Hepatocyte (in vitro differentiated cells): ENCODE measurements around the gene PAX3. TPM values are rescaled to one million over a fixed set of nuclear protein-coding genes. Genes with fewer than 3 reads are reported as not detected.

Source experiments
- DNase-seq: peaks from one replicate; pipeline ENCODE4 v3.0.0-alpha.2; 2016; ENCODE audit warnings: low spot score
- H2AFZ ChIP-seq: fragments of 200-600 bp; sonication (generic); 2 replicates; pipeline ENCODE4 v1.6.0; 2016; ENCODE audit warnings: antibody characterized with exemption, mild to moderate bottlenecking
- H3K27ac ChIP-seq: fragments of 200-600 bp; sonication (generic); 2 replicates; pipeline ENCODE4 v1.5.1; 2016; ENCODE audit warnings: mild to moderate bottlenecking
- H3K27me3 ChIP-seq: fragments of 200-600 bp; sonication (generic); 2 replicates; pipeline ENCODE4 v1.6.1; 2016
- H3K36me3 ChIP-seq: fragments of 200-600 bp; sonication (generic); replicated peaks from 2 replicates; pipeline ENCODE4 v1.5.1; 2016; ENCODE audit warnings: low read depth; ENCODE audit not compliant: insufficient read depth
- H3K4me1 ChIP-seq: fragments of 200-600 bp; sonication (generic); 2 replicates; pipeline ENCODE4 v1.5.1; 2016; ENCODE audit warnings: mild to moderate bottlenecking, moderate library complexity; ENCODE audit not compliant: insufficient read depth
- H3K4me2 ChIP-seq: fragments of 200-600 bp; sonication (generic); 2 replicates; pipeline ENCODE4 v1.6.0; 2016
- H3K4me3 ChIP-seq: fragments of 200-600 bp; sonication (generic); 2 replicates; pipeline ENCODE4 v1.5.1; 2016; ENCODE audit warnings: mild to moderate bottlenecking
- H3K79me2 ChIP-seq: fragments of 200-600 bp; sonication (generic); 2 replicates; pipeline ENCODE4 v1.6.0; 2017; ENCODE audit warnings: mild to moderate bottlenecking
- H3K9me2 ChIP-seq: fragments of 200-600 bp; sonication (generic); replicated peaks from 2 replicates; pipeline ENCODE4 v1.6.0; 2017; ENCODE audit warnings: mild to moderate bottlenecking; ENCODE audit not compliant: insufficient read depth
- H3K9me3 ChIP-seq: fragments of 200-600 bp; sonication (generic); 2 replicates; pipeline ENCODE4 v1.5.1; 2016; ENCODE audit warnings: low read depth, mild to moderate bottlenecking
- H4K20me1 ChIP-seq: fragments of 200-600 bp; sonication (generic); 2 replicates; pipeline ENCODE4 v1.6.0; 2016; ENCODE audit warnings: mild to moderate bottlenecking; ENCODE audit not compliant: insufficient read depth, poor library complexity, severe bottlenecking
- CTCF ChIP-seq: fragments of 200-600 bp; sonication (generic); IDR thresholded peaks from 2 replicates; pipeline ENCODE4 v1.5.1; 2016; ENCODE audit warnings: antibody characterized with exemption, mild to moderate bottlenecking; ENCODE audit not compliant: poor library complexity
- EZH2 ChIP-seq: fragments of 200-600 bp; sonication (generic); IDR thresholded peaks from 2 replicates; pipeline ENCODE4 v1.6.1; 2016; ENCODE audit warnings: antibody characterized with exemption, mild to moderate bottlenecking, borderline replicate concordance
- EZH2phosphoT487 ChIP-seq: fragments of 200-600 bp; sonication (generic); IDR thresholded peaks from one replicate; pipeline ENCODE4 v1.6.1; 2018; ENCODE audit warnings: antibody characterized with exemption, mild to moderate bottlenecking, low read depth, moderate library complexity; ENCODE audit not compliant: unreplicated experiment, severe bottlenecking
- WGBS: methylation state at CpG from one replicate; pipeline ENCODE4 v1.1.6; 2016; ENCODE audit warnings: low lambda C conversion rate; ENCODE audit errors: missing lambda C conversion rate; 5-methylcytosine and 5-hydroxymethylcytosine counted together
- polyA plus RNA-seq: library from polyadenylated mRNA; unstranded; fragments of >200 nt; fragmentation: Nextera tagmentation; extraction: Ambion mirVana; gene quantifications from 2 replicates; pipeline ENCODE4 v1.2.1, GENCODE V29; 2016
- total RNA-seq: library from RNA; depleted of rRNA; stranded (reverse); fragments of >200 nt; gene quantifications from 2 replicates; pipeline ENCODE4 v1.2.3, GENCODE V29; 2014

Gene PAX3
- total and polyA plus RNA-seq, 2 experiments from 2014 or later: not detected

DNA sequence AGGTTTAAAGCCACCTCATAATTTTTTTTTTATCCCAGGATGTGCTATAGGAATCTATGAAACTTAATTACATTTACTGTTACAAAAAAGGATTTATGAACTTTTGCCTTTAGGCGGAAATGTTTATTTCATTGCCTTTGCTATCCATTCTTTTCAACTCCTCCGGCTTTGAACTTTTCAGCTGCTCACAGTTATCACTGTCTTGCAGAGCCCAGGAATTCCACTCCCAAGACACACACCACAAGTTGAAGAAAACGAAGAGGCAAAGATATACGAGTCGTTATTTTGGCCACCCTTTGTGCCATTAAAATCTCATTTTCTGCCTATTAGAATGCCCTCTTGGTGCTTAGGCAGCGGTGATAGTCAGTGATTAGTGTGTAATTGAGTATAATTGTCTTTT lies 80.0 kb downstream of the PAX3 start:
- Histone ChIP-seq H3K27me3 (peaks cover 46% of the 10 kb centered on the region), H3K9me3 (no peaks in the 10 kb centered on the region), H3K4me3 (no peak overlapping the region), H3K4me1 (no peaks in the 10 kb centered on the region), H3K79me2 (no peaks in the 10 kb centered on the region), H3K36me3 (no peaks in the 10 kb centered on the region), H3K4me2 (no peak overlapping the region), H3K27ac (no peak overlapping the region), H3K9me2 (no peaks in the 10 kb centered on the region), H4K20me1 (no peaks in the 10 kb centered on the region), H2AFZ (no peak overlapping the region)
- TF ChIP-seq EZH2 (no peak), CTCF (no peak), EZH2phosphoT487 (no peak)
- DNase-seq: no peak
- 31% methylated on average over 6 of the region's 6 CpGs for WGBS

- Histone ChIP-seq H3K4me2 (no peak overlapping the region), H3K9me2 (no peaks in the 10 kb centered on the region), H3K4me1 (no peaks in the 10 kb centered on the region), H3K4me3 (no peak overlapping the region), H3K27ac (no peak overlapping the region), H3K27me3 (peaks cover 56% of the 10 kb centered on the region), H3K36me3 (no peaks in the 10 kb centered on the region), H3K79me2 (no peaks in the 10 kb centered on the region), H2AFZ (no peak overlapping the region), H4K20me1 (no peaks in the 10 kb centered on the region), H3K9me3 (no peaks in the 10 kb centered on the region)
- TF ChIP-seq CTCF (no peak), EZH2phosphoT487 (no peak), EZH2 (no peak)
- DNase-seq: no peak
- WGBS: 74% methylated on average over 1 of the region's 1 CpG
Observed at GRCh38 chr2:222217712-222218111, 81.1 kb downstream of the PAX3 start.

- no peak overlapping the region for H2AFZ ChIP-seq
- no peaks in the 10 kb centered on the region for H3K4me1 ChIP-seq
- H4K20me1 ChIP-seq: no peaks in the 10 kb centered on the region
- no peaks in the 10 kb centered on the region for H3K36me3 ChIP-seq
- H3K27me3 ChIP-seq: peaks cover 54% of the 10 kb centered on the region
- WGBS: 44% methylated on average over 1 of the region's 1 CpG
- DNase-seq: no peak
- TF ChIP-seq EZH2phosphoT487: no peak
- H3K4me2 ChIP-seq: no peak overlapping the region
- no peaks in the 10 kb centered on the region for H3K79me2 ChIP-seq
- H3K9me3 ChIP-seq: no peaks in the 10 kb centered on the region
- H3K27ac ChIP-seq: no peak overlapping the region
- H3K9me2 ChIP-seq: no peaks in the 10 kb centered on the region
- H3K4me3 ChIP-seq: no peak overlapping the region
Observed at GRCh38 chr2:222214885-222215284, 83.9 kb downstream of the PAX3 start.

DNA sequence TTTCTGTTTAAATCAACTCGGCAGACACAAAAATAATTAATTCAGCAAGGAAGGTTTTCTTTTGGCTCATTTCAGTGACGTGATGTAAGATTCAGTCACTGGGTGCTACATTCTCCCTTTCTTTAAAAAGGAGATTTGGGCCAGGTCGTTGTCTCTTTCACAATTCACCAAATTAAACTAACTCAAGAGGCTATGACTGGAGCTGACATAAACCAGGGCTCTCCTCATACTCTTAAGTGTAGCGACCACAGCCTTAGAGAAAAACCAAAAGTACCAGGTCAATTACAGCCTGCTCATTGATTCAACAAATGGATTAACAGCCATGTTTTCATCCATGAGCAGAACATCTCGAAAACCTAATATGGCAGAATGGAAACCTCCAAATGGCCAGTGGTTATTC lies 85.7 kb downstream of the PAX3 start:
- H3K9me3 ChIP-seq: no peaks in the 10 kb centered on the region
- H3K4me2 ChIP-seq: no peak overlapping the region
- peaks cover 43% of the 10 kb centered on the region for H3K27me3 ChIP-seq
- H3K36me3 ChIP-seq: no peaks in the 10 kb centered on the region
- no peak overlapping the region for H2AFZ ChIP-seq
- no peaks in the 10 kb centered on the region for H3K79me2 ChIP-seq
- no peaks in the 10 kb centered on the region for H3K9me2 ChIP-seq
- H3K4me1 ChIP-seq: no peaks in the 10 kb centered on the region
- TF ChIP-seq CTCF: no peak
- TF ChIP-seq EZH2: no peak
- TF ChIP-seq EZH2phosphoT487: no peak
- H3K27ac ChIP-seq: no peak overlapping the region
- DNase-seq: no peak
- H4K20me1 ChIP-seq: no peaks in the 10 kb centered on the region
- no peak overlapping the region for H3K4me3 ChIP-seq
- WGBS: 59% methylated on average over 5 of the region's 5 CpGs
